Neural cell (in vitro differentiated cells): ENCODE data around the gene BRD8. TPM values are rescaled to one million over a fixed set of nuclear protein-coding genes. Genes with fewer than 3 reads are reported as not detected.
A peak's percentile ranks its signal among the peaks of the same experiment; 100 is the strongest.

Source experiments
- H2AFZ ChIP-seq: fragments of 200-600, 300-800 bp; sonication (generic), shearing (Covaris generic); 2 replicates; pipeline ENCODE4 v1.6.0; 2014; ENCODE audit warnings: low read depth, mild to moderate bottlenecking, antibody characterized with exemption, low read length, moderate library complexity
- H3F3A ChIP-seq: fragments of 200-600 bp; shearing (Covaris generic); 2 replicates; pipeline ENCODE4 v1.6.1; 2016; ENCODE audit warnings: mild to moderate bottlenecking, moderate library complexity, mixed read lengths, antibody characterized with exemption, low read length; ENCODE audit not compliant: insufficient read depth, poor library complexity, severe bottlenecking
- H3K27ac ChIP-seq: fragments of 200-600, 300-800 bp; sonication (generic), shearing (Covaris generic); 2 replicates; pipeline ENCODE4 v1.5.1; 2014; ENCODE audit warnings: mild to moderate bottlenecking, low read length, moderate library complexity
- H3K27me3 ChIP-seq: fragments of 300-800, 200-600 bp; sonication (generic), shearing (Covaris generic); 2 replicates; pipeline ENCODE4 v1.6.0; 2014; ENCODE audit warnings: mild to moderate bottlenecking, low read depth, low read length, moderate library complexity; ENCODE audit not compliant: insufficient read depth
- H3K36me3 ChIP-seq: fragments of 300-800, 200-600 bp; sonication (generic), shearing (Covaris generic); 2 replicates; pipeline ENCODE4 v1.5.1; 2014; ENCODE audit warnings: mild to moderate bottlenecking, antibody characterized with exemption, low read length, moderate library complexity; ENCODE audit not compliant: insufficient read depth
- H3K4me2 ChIP-seq: fragments of 300-800, 200-600 bp; sonication (generic), shearing (Covaris generic); 2 replicates; pipeline ENCODE4 v1.6.0; 2014; ENCODE audit warnings: mild to moderate bottlenecking, low read length
- H3K4me3 ChIP-seq: fragments of 300-800, 200-600 bp; sonication (generic), shearing (Covaris generic); 2 replicates; pipeline ENCODE4 v1.5.1; 2014; ENCODE audit warnings: mild to moderate bottlenecking, low read length, moderate library complexity
- H3K79me2 ChIP-seq: fragments of 200-600 bp; shearing (Covaris generic); replicated peaks from 2 replicates; pipeline ENCODE4 v1.6.0; 2014; ENCODE audit warnings: mild to moderate bottlenecking, low read length, moderate library complexity; ENCODE audit not compliant: insufficient read depth
- H3K9ac ChIP-seq: fragments of 300-800, 200-600 bp; sonication (generic), shearing (Covaris generic); 2 replicates; pipeline ENCODE4 v1.6.1; 2016; ENCODE audit warnings: mild to moderate bottlenecking, low read length, mixed read lengths
- H3K9me2 ChIP-seq: fragments of 200-600 bp; shearing (Covaris generic); 2 replicates; pipeline ENCODE4 v1.6.1; 2016; ENCODE audit warnings: mild to moderate bottlenecking, low read length, mixed read lengths; ENCODE audit not compliant: insufficient read depth
- H3K9me3 ChIP-seq: fragments of 200-600, 300-800 bp; sonication (generic), shearing (Covaris generic); 2 replicates; pipeline ENCODE4 v1.6.1; 2016; ENCODE audit warnings: mild to moderate bottlenecking, mixed run types, low read length, moderate library complexity, mixed read lengths
- H4K20me1 ChIP-seq: fragments of 200-600 bp; shearing (Covaris generic); 2 replicates; pipeline ENCODE4 v1.6.1; 2016; ENCODE audit warnings: mild to moderate bottlenecking, mixed run types; ENCODE audit not compliant: insufficient read depth
- CTCF ChIP-seq: fragments of 450-650 bp; IDR thresholded peaks from 2 replicates; pipeline ENCODE4 v1.5.1; 2014; ENCODE audit warnings: antibody characterized with exemption, mild to moderate bottlenecking, moderate library complexity; ENCODE audit not compliant: poor library complexity, severe bottlenecking
- EP300 ChIP-seq: fragments of 450-650 bp; conservative IDR thresholded peaks from 2 replicates; pipeline ENCODE4 v1.6.1; 2014; ENCODE audit warnings: antibody characterized with exemption, mild to moderate bottlenecking, moderate library complexity; ENCODE audit not compliant: poor library complexity, severe bottlenecking
- EZH2 ChIP-seq: fragments of 200-600, 300-800 bp; shearing (Covaris generic), sonication (generic); IDR thresholded peaks from 2 replicates; pipeline ENCODE4 v1.6.1; 2014; ENCODE audit warnings: antibody characterized with exemption, low read length, borderline replicate concordance, mild to moderate bottlenecking; ENCODE audit not compliant: insufficient read depth, poor library complexity, severe bottlenecking
- MXI1 ChIP-seq: fragments of 450-650 bp; conservative IDR thresholded peaks from 2 replicates; pipeline ENCODE4 v1.6.1; 2014; ENCODE audit warnings: antibody characterized with exemption, mild to moderate bottlenecking; ENCODE audit not compliant: poor library complexity, severe bottlenecking
- POLR2AphosphoS5 ChIP-seq: IDR thresholded peaks from 2 replicates; pipeline ENCODE4 v1.6.1; 2012
- RAD21 ChIP-seq: fragments of 450-650 bp; conservative IDR thresholded peaks from 2 replicates; pipeline ENCODE4 v1.6.1; 2014; ENCODE audit warnings: antibody characterized with exemption, mild to moderate bottlenecking, moderate library complexity
- SMC3 ChIP-seq: fragments of 450-650 bp; conservative IDR thresholded peaks from 2 replicates; pipeline ENCODE4 v1.6.1; 2014; ENCODE audit warnings: antibody characterized with exemption, mild to moderate bottlenecking, moderate library complexity; ENCODE audit not compliant: poor library complexity
- TAF1 ChIP-seq: IDR thresholded peaks from 2 replicates; pipeline ENCODE4 v1.6.1; 2012; ENCODE audit warnings: low read depth
- polyA plus RNA-seq: library from polyadenylated mRNA; depleted of rRNA; stranded (reverse); fragments of >200 nt; gene quantifications from 2 replicates; pipeline ENCODE4 v1.2.3, GENCODE V29; 2014
- TF ChIP-seq, protein P1 (sequence below): IDR thresholded peaks from 2 replicates; pipeline ENCODE4 v1.6.1; 2012; ENCODE audit warnings: borderline replicate concordance

BRD8 gene
- polyA plus RNA-seq, 1 donor from 2014 or later: 96.1 TPM

DNA sequence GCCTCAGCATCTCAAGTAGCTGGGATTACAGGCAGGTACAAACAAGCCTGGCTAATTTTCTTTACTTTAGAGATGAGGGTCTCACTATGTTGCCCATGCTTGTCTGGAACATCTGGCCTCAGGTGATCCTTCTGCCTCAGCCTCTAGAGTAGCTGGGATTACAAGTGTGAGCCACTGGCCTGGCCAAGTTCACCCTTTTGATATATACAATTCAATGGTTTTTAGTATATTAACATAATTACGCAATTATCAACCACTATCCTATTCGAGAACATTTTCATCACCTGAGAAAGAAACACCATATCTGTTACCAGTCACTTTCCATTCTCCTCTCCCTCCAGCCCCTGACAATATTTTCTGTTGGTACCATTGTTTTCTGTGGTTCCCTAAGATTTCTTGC lies 38.4 kb upstream of the BRD8 start:
- TF ChIP-seq, protein P1, sequence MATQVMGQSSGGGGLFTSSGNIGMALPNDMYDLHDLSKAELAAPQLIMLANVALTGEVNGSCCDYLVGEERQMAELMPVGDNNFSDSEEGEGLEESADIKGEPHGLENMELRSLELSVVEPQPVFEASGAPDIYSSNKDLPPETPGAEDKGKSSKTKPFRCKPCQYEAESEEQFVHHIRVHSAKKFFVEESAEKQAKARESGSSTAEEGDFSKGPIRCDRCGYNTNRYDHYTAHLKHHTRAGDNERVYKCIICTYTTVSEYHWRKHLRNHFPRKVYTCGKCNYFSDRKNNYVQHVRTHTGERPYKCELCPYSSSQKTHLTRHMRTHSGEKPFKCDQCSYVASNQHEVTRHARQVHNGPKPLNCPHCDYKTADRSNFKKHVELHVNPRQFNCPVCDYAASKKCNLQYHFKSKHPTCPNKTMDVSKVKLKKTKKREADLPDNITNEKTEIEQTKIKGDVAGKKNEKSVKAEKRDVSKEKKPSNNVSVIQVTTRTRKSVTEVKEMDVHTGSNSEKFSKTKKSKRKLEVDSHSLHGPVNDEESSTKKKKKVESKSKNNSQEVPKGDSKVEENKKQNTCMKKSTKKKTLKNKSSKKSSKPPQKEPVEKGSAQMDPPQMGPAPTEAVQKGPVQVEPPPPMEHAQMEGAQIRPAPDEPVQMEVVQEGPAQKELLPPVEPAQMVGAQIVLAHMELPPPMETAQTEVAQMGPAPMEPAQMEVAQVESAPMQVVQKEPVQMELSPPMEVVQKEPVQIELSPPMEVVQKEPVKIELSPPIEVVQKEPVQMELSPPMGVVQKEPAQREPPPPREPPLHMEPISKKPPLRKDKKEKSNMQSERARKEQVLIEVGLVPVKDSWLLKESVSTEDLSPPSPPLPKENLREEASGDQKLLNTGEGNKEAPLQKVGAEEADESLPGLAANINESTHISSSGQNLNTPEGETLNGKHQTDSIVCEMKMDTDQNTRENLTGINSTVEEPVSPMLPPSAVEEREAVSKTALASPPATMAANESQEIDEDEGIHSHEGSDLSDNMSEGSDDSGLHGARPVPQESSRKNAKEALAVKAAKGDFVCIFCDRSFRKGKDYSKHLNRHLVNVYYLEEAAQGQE: no peak
- no peak for TF ChIP-seq POLR2AphosphoS5
- TF ChIP-seq EZH2: no peak
- no peak for TF ChIP-seq RAD21
- no peak for TF ChIP-seq EP300
- no peak for TF ChIP-seq TAF1
- TF ChIP-seq MXI1: no peak
- no peak for TF ChIP-seq SMC3
- no peak overlapping the region for H2AFZ ChIP-seq
- H3K27me3 ChIP-seq: no peaks in the 10 kb centered on the region
- H3K9me3 ChIP-seq: no peaks in the 10 kb centered on the region
- H3F3A ChIP-seq: no peaks in the 10 kb centered on the region
- no peak overlapping the region for H3K4me2 ChIP-seq
- H3K36me3 ChIP-seq: no peaks in the 10 kb centered on the region
- no peaks in the 10 kb centered on the region for H4K20me1 ChIP-seq
- H3K27ac ChIP-seq: no peak overlapping the region
- peaks cover 13% of the 10 kb centered on the region for H3K79me2 ChIP-seq
- H3K4me3 ChIP-seq: no peak overlapping the region
- H3K9me2 ChIP-seq: no peaks in the 10 kb centered on the region
- no peak overlapping the region for H3K9ac ChIP-seq

- Histone ChIP-seq H3K36me3 (no peaks in the 10 kb centered on the region), H2AFZ (peak within 1 kb of the TSS; percentile 83), H3K4me3 (peak within 1 kb of the TSS; percentile 89), H3F3A (no peaks in the 10 kb centered on the region), H3K27me3 (no peaks in the 10 kb centered on the region), H3K79me2 (peaks cover 32% of the 10 kb centered on the region), H3K9me3 (no peaks in the 10 kb centered on the region), H3K9me2 (no peaks in the 10 kb centered on the region), H3K27ac (peak within 1 kb of the TSS; percentile 82), H4K20me1 (no peaks in the 10 kb centered on the region), H3K4me2 (peak within 1 kb of the TSS; percentile 91), H3K9ac (peak within 1 kb of the TSS; percentile 81)
- no peak for TF ChIP-seq EP300
- no peak for TF ChIP-seq CTCF
- TF ChIP-seq, protein P1: peak; percentile 63
- TF ChIP-seq MXI1: peak; percentile 100
- no peak for TF ChIP-seq SMC3
- TF ChIP-seq RAD21: peak; percentile 48
- peak; percentile 93 for TF ChIP-seq POLR2AphosphoS5
- TF ChIP-seq TAF1: peak; percentile 63
- no peak for TF ChIP-seq EZH2
These were observed 35.0 kb upstream of the BRD8 start, which contains the start of gene CDC23 for GRCh38 chr5:138213161-138214029. TSS of gene CDC23 (minus strand) at chr5:138213323. CDS start at chr5:138213312, 11 bp downstream.
